Upper lobe of left lung (tissue), 6 donors: ENCODE data around the gene EML1. TPM values are rescaled to one million over a fixed set of nuclear protein-coding genes. Genes with fewer than 3 reads are reported as not detected.

ENCODE experiments used
- ATAC-seq, 2 donors: fragments of 200-7000 bp; cut with Tn5 transposase; one replicate each; pipeline ENCODE4 v1.9.1; 2022; ENCODE audit warnings: mild to moderate bottlenecking in 2 of 2, moderate library complexity in 2 of 2; ENCODE audit not compliant: low FRiP score in 2 of 2
- DNase-seq, 2 donors: peaks; one replicate each; pipeline ENCODE4 v3.0.0-alpha.2; 2019 to 2020
- H3K27ac ChIP-seq, 4 donors: fragments of 200-600 bp; sonication (generic); one replicate each; pipeline ENCODE4 v1.5.1; 2016 to 2019
- H3K27me3 ChIP-seq, 4 donors: fragments of 200-600 bp; sonication (generic); one replicate each; pipeline ENCODE4 v1.5.1; 2017 to 2019
- H3K36me3 ChIP-seq, 4 donors: fragments of 200-600 bp; sonication (generic); one replicate each; pipeline ENCODE4 v1.5.1; 2016 to 2019
- H3K4me1 ChIP-seq, 4 donors: fragments of 200-600 bp; sonication (generic); one replicate each; pipeline ENCODE4 v1.5.1; 2018 to 2019
- H3K4me3 ChIP-seq, 4 donors: fragments of 200-600 bp; sonication (generic); one replicate each; pipeline ENCODE4 v1.5.1; 2017 to 2019; ENCODE audit warnings: mild to moderate bottlenecking in 2 of 4, moderate library complexity in 1 of 4
- H3K9me3 ChIP-seq, 4 donors: fragments of 200-600 bp; sonication (generic); one replicate each; pipeline ENCODE4 v1.5.1; 2018 to 2019
- CTCF ChIP-seq, 6 experiments: fragments of 450-650 bp in 4 of 6; fragments of 200-600 bp in 2 of 6; sonication (generic) in 2 of 6; IDR thresholded peaks; one replicate each; pipeline ENCODE4 v1.5.1; 2016 to 2019; ENCODE audit warnings: antibody characterized with exemption in 6 of 6
- EP300 ChIP-seq, 4 donors: sonication (generic); formaldehyde crosslinking; IDR thresholded peaks; one replicate each; pipeline ENCODE4 v1.5.1; 2017; ENCODE audit warnings: antibody characterized with exemption in 4 of 4, control low read depth in 2 of 4
- POLR2A ChIP-seq, 4 donors: fragments of 450-650 bp; IDR thresholded peaks; one replicate each; pipeline ENCODE4 v1.5.1; 2016 to 2017; ENCODE audit warnings: antibody characterized with exemption in 4 of 4, mild to moderate bottlenecking in 2 of 4
- POLR2AphosphoS5 ChIP-seq, 2 donors: sonication (generic); formaldehyde crosslinking; IDR thresholded peaks; one replicate each; pipeline ENCODE4 v1.5.1; 2017; ENCODE audit warnings: antibody characterized with exemption in 2 of 2
- WGBS, 2 donors: methylation state at CpG; one replicate each; pipeline ENCODE4 v1.1.5; 2017 to 2018; 5-methylcytosine and 5-hydroxymethylcytosine counted together
- total RNA-seq, 6 donors: library from RNA; depleted of rRNA in 4 of 6; stranded (reverse); fragments of >200 nt in 4 of 6; gene quantifications; one replicate each; pipeline versions ENCODE4 v1.1.0 to v1.2.1, GENCODE V29; 2016 to 2021
- donor health status: DM: no; HTN: no; CAD: no; lungs with moderate emphysema.
- donor health status: DM: no; HTN: yes; CAD: no; lungs with severe emphysema.

Gene EML1
- total RNA-seq, 6 donors from 2014 or later = 22.2 to 55.5 (median 36.4) TPM

- DNase-seq = no peak
- Histone ChIP-seq H3K9me3 (no peaks in the 10 kb centered on the region), H3K4me1 (no peaks in the 10 kb centered on the region), H3K4me3 (no peak overlapping the region), H3K36me3 (no peaks in the 10 kb centered on the region), H3K27me3 (no peaks in the 10 kb centered on the region), H3K27ac (no peak overlapping the region)
- TF ChIP-seq EP300 (IDR thresholded peaks at IDR 0.05) (no peak), CTCF (IDR thresholded peaks at IDR 0.05) (no peak), POLR2AphosphoS5 (IDR thresholded peaks at IDR 0.05) (no peak), POLR2A (IDR thresholded peaks at IDR 0.05) (no peak)
- no peak for ATAC-seq
- 90% methylated on average over 6 of the region's 6 CpGs for WGBS, 2 donors
These were observed 82.2 kb downstream of the EML1 start for GRCh38 chr14:99875421-99875820.

DNA sequence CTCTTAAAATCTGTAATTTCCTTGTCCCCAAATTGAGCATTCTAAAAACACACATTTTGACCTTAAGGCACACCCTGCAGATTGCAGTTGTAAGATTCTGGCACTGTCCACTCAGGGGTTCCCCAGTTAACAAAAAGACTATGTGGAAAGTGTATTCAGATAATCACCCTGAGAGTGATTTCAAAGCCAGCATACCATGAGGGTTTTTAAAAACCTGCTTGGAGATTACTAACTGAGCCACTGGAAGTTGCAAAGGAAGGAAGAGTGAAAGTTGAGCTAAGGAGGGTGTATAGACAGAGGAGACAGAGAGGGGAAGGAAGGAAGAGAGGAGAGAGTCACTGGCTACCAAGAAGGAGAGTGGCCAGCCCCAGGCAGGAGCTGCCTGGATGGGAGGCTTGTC is 82.6 kb downstream of the EML1 start:
- Histone ChIP-seq H3K27ac (no peak overlapping the region), H3K27me3 (no peaks in the 10 kb centered on the region), H3K36me3 (no peaks in the 10 kb centered on the region), H3K4me3 (no peak overlapping the region), H3K9me3 (no peaks in the 10 kb centered on the region), H3K4me1 (no peaks in the 10 kb centered on the region)
- no peak for TF ChIP-seq POLR2AphosphoS5 (IDR thresholded peaks at IDR 0.05)
- no peak for TF ChIP-seq POLR2A (IDR thresholded peaks at IDR 0.05)
- ATAC-seq (no peak), DNase-seq (no peak)

GRCh38 chr14:99876406-99876805 is 83.2 kb downstream of the EML1 start:
- 82 to 88% methylated on average over 8 to 9 of the region's 9 CpGs for WGBS, 2 donors
- ATAC-seq = no peak
- Histone ChIP-seq H3K36me3 (no peaks in the 10 kb centered on the region), H3K4me3 (no peak overlapping the region), H3K9me3 (no peaks in the 10 kb centered on the region), H3K27ac (no peak overlapping the region), H3K4me1 (no peaks in the 10 kb centered on the region), H3K27me3 (no peaks in the 10 kb centered on the region)
- no peak for TF ChIP-seq POLR2A (IDR thresholded peaks at IDR 0.05)
- DNase-seq = no peak

DNA sequence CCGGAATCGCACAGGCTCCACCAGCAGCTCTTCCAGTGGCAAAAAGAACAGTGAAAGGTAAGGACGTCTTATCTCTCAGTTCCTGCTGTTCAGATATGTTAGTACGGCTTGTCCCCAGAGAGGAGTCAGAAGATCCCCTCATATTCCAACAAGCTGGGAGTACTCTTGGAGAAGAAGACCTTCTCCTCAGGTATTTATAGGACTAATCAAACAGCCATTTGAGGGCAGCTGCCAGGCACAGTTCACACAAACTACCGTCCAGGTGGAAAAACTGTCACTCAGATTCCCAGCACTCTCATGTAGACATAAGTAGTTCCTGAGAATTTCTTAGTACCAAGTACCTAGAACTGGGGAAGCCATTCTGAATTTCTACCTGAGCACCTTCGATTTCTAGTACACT is 85.3 kb downstream of the EML1 start:
- 75 to 86% methylated on average over 6 of the region's 6 CpGs for WGBS, 2 donors
- no peaks in the 10 kb centered on the region for H3K9me3 ChIP-seq
- TF ChIP-seq POLR2AphosphoS5 (IDR thresholded peaks at IDR 0.05) (no peak), EP300 (IDR thresholded peaks at IDR 0.05) (no peak), CTCF (IDR thresholded peaks at IDR 0.05) (no peak), POLR2A (IDR thresholded peaks at IDR 0.05) (no peak)
- no peak for DNase-seq
- no peak overlapping the region for H3K27ac ChIP-seq
- no peaks in the 10 kb centered on the region for H3K4me1 ChIP-seq
- no peaks in the 10 kb centered on the region for H3K36me3 ChIP-seq
- no peaks in the 10 kb centered on the region for H3K27me3 ChIP-seq
- no peak overlapping the region for H3K4me3 ChIP-seq
- no peak for ATAC-seq

DNA sequence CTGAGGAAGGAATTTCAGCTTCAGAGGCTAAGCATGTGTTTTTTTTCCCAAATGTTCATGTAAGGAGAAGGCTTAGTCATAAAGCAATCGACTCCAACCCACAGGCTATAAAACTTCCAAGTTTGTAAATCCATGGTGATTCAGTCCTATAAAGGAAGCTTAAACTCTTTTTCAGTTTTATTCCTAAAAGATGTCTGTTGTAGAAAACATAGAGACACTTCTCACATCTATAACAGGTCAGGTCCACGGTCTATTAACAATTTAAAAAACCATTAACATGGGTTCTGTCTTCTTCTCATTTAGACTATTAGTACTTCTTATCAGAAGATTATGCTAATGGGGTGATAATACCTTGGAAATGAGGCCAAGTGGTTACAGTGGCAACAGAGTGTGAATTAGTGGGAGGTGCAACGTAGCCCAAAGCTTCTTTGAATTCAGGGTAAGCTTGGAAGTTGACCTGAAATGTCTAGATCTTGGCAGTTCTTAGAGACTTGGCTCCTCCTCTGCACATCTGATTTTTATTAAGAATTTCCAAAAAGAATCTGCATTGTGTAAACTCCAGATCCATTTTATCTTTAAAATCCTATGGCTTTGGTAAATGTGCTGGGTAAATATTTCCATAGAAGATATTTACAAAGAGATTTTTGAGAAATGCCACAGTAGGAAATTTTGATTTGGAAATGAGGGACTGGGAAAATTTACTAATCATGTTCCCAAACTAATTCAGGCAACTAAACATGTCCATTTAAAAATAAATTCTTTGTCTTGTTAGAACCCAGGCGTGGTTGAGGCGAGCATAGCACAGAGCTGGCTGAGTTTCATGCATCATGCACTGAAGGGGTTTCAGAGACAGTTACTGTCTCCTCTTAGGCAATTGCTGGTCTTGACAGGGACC is 86.4 kb downstream of the EML1 start:
- no peaks in the 10 kb centered on the region for H3K27me3 ChIP-seq
- no peaks in the 10 kb centered on the region for H3K9me3 ChIP-seq
- WGBS, 2 donors = 68 to 75% methylated on average over 5 of the region's 5 CpGs
- no peak for TF ChIP-seq POLR2AphosphoS5 (IDR thresholded peaks at IDR 0.05)
- no peak for TF ChIP-seq CTCF (IDR thresholded peaks at IDR 0.05)
- TF ChIP-seq EP300 (IDR thresholded peaks at IDR 0.05) = no peak
- no peak for TF ChIP-seq POLR2A (IDR thresholded peaks at IDR 0.05)
- H3K4me3 ChIP-seq = no peak overlapping the region
- peak in 1 of 2 donors; percentile 78 for ATAC-seq
- no peak overlapping the region for H3K27ac ChIP-seq
- DNase-seq = no peak
- no peaks in the 10 kb centered on the region for H3K4me1 ChIP-seq
- no peaks in the 10 kb centered on the region for H3K36me3 ChIP-seq
